ENCODE measurements around the gene ZNF22. TPM values are rescaled to one million over a fixed set of nuclear protein-coding genes. Genes with fewer than 3 reads are reported as not detected.

ZNF22 gene
- total RNA-seq, 1 experiment from 2014 or later, result 13.5 TPM

DNA sequence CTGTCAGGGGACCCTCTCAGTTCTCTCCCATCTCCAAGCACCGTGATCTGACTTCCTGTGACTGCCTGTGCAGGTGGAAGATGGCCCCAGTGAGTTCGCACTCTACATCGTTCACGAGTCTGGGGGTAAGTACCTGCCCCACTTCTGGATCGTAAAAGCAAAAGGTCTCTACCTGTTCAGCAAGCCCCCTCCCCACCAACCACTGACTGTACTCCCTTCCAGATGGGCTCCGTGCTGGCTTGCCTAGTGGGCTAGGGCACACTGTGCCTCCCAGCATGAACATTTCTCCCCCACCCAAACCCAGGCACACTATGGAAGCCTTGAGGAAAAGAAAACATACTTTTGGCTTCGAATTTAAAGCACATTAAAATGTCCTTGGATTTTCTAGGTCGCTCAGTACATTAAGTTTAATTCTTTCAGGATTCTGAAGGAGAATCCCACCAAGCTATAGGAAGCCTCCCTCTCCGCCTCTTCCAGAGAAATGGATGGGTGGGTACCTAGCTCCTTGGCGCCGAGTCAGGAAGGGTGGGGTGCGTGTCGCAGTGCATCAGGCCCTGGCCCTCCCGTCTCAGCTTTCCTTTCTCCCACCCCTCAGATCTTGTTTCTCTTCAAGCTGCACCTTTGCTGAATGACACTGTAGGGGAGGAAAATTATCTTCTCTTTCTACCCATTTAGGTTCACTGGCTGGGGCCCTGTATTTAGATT, 11.0 kb upstream of the ZNF22 start:
- DNase-seq (ENCODE audit: low read depth, low spot score) (no peak), ATAC-seq (no peak)
- CTCF ChIA-PET, result no interaction called here
- H3K27ac ChIP-seq (ENCODE audit: low read depth, low read length), result no peak overlapping the region
- H3K9ac ChIP-seq (ENCODE audit: low read length), result no peak overlapping the region
- POLR2A ChIA-PET, result no interaction called here
- H3K36me3 ChIP-seq (ENCODE audit: control insufficient read depth in 1 of 2, insufficient read depth in 2 of 2, low read length in 2 of 2), result no peaks in the 10 kb centered on the region
- BruUV-seq (replicated peaks), result no TSS peak
- RAD21 ChIA-PET (ENCODE audit: low non-redundant PET in 1 of 2, low total read pairs in 2 of 2, uncharacterized antibody in 2 of 2, unreplicated experiment in 2 of 2), result no interaction called here
- no peak overlapping the region for H2AFZ ChIP-seq (ENCODE audit: low read depth, low read length, poor library complexity, severe bottlenecking)
- H3K4me3 ChIP-seq (replicated peaks in 1 of 2; ENCODE audit: low read depth in 1 of 2, low read length in 2 of 2), result no peak overlapping the region
- no peak overlapping the region for H3K4me2 ChIP-seq (ENCODE audit: low read length)
- no peaks in the 10 kb centered on the region for H3K79me2 ChIP-seq (ENCODE audit: insufficient read depth, low read length)
- no peak for TF ChIP-seq FOSL1 (IDR thresholded peaks at IDR 0.05; ENCODE audit: low read depth)
- no peak for TF ChIP-seq EGR1 (IDR thresholded peaks at IDR 0.05; ENCODE audit: low read depth)
- TF ChIP-seq, protein P1, sequence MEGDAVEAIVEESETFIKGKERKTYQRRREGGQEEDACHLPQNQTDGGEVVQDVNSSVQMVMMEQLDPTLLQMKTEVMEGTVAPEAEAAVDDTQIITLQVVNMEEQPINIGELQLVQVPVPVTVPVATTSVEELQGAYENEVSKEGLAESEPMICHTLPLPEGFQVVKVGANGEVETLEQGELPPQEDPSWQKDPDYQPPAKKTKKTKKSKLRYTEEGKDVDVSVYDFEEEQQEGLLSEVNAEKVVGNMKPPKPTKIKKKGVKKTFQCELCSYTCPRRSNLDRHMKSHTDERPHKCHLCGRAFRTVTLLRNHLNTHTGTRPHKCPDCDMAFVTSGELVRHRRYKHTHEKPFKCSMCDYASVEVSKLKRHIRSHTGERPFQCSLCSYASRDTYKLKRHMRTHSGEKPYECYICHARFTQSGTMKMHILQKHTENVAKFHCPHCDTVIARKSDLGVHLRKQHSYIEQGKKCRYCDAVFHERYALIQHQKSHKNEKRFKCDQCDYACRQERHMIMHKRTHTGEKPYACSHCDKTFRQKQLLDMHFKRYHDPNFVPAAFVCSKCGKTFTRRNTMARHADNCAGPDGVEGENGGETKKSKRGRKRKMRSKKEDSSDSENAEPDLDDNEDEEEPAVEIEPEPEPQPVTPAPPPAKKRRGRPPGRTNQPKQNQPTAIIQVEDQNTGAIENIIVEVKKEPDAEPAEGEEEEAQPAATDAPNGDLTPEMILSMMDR (IDR thresholded peaks at IDR 0.05 in 2 of 3, conservative IDR thresholded peaks at IDR 0.05 in 1 of 3; ENCODE audit: borderline replicate concordance in 1 of 3, insufficient read depth in 1 of 3, low read depth in 2 of 3, low read length in 2 of 3), result no peak
- TF ChIP-seq, protein P2, sequence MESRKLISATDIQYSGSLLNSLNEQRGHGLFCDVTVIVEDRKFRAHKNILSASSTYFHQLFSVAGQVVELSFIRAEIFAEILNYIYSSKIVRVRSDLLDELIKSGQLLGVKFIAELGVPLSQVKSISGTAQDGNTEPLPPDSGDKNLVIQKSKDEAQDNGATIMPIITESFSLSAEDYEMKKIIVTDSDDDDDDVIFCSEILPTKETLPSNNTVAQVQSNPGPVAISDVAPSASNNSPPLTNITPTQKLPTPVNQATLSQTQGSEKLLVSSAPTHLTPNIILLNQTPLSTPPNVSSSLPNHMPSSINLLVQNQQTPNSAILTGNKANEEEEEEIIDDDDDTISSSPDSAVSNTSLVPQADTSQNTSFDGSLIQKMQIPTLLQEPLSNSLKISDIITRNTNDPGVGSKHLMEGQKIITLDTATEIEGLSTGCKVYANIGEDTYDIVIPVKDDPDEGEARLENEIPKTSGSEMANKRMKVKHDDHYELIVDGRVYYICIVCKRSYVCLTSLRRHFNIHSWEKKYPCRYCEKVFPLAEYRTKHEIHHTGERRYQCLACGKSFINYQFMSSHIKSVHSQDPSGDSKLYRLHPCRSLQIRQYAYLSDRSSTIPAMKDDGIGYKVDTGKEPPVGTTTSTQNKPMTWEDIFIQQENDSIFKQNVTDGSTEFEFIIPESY (IDR thresholded peaks at IDR 0.05; ENCODE audit: extremely low read depth, insufficient replicate concordance, low read length), result no peak
- no peak for TF ChIP-seq TCF7L2 (IDR thresholded peaks at IDR 0.05; ENCODE audit: borderline replicate concordance, extremely low read depth, insufficient read depth, insufficient read length)
- TF ChIP-seq, protein P3, sequence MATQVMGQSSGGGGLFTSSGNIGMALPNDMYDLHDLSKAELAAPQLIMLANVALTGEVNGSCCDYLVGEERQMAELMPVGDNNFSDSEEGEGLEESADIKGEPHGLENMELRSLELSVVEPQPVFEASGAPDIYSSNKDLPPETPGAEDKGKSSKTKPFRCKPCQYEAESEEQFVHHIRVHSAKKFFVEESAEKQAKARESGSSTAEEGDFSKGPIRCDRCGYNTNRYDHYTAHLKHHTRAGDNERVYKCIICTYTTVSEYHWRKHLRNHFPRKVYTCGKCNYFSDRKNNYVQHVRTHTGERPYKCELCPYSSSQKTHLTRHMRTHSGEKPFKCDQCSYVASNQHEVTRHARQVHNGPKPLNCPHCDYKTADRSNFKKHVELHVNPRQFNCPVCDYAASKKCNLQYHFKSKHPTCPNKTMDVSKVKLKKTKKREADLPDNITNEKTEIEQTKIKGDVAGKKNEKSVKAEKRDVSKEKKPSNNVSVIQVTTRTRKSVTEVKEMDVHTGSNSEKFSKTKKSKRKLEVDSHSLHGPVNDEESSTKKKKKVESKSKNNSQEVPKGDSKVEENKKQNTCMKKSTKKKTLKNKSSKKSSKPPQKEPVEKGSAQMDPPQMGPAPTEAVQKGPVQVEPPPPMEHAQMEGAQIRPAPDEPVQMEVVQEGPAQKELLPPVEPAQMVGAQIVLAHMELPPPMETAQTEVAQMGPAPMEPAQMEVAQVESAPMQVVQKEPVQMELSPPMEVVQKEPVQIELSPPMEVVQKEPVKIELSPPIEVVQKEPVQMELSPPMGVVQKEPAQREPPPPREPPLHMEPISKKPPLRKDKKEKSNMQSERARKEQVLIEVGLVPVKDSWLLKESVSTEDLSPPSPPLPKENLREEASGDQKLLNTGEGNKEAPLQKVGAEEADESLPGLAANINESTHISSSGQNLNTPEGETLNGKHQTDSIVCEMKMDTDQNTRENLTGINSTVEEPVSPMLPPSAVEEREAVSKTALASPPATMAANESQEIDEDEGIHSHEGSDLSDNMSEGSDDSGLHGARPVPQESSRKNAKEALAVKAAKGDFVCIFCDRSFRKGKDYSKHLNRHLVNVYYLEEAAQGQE (IDR thresholded peaks at IDR 0.05; ENCODE audit: low read depth), result no peak
- TF ChIP-seq YY1 (IDR thresholded peaks at IDR 0.05; ENCODE audit: extremely low read depth, insufficient replicate concordance, low read depth, low read length), result no peak
- intact Hi-C loops (cut with micrococcal nuclease), result loop anchor here (1.0 kb wide), 1 partner anchor 57 kb away; no protein-coding TSS in a partner anchor
- no peaks in the 10 kb centered on the region for H3K27me3 ChIP-seq (ENCODE audit: insufficient read depth, low read length)
- no peaks in the 10 kb centered on the region for H3K4me1 ChIP-seq (ENCODE audit: control insufficient read depth in 1 of 2, insufficient read depth in 2 of 2, low read length in 2 of 2)
- H4K20me1 ChIP-seq (ENCODE audit: insufficient read depth), result no peaks in the 10 kb centered on the region
- H3K9me2 ChIP-seq (ENCODE audit: insufficient read depth), result no peaks in the 10 kb centered on the region
- no peaks in the 10 kb centered on the region for H3K9me3 ChIP-seq (ENCODE audit: control insufficient read depth in 1 of 2, insufficient read depth in 1 of 2, low read depth in 1 of 2, low read length in 2 of 2)
